GM23338 (cell line): ENCODE data around the gene SERPINB8. TPM values are rescaled to one million over a fixed set of nuclear protein-coding genes. Genes with fewer than 3 reads are reported as not detected.

ENCODE experiments used
- ATAC-seq: fragments of 200-7000 bp; cut with Tn5 transposase; 3 replicates; pipeline ENCODE4 v1.9.1; 2020
- DNase-seq: peaks from one replicate; pipeline ENCODE4 v3.0.0-alpha.2; 2015; ENCODE audit warnings: low spot score
- H2AFZ ChIP-seq: fragments of 200-600 bp; sonication (generic); 2 replicates; pipeline ENCODE4 v1.8.0; 2016; ENCODE audit warnings: antibody characterized with exemption, mild to moderate bottlenecking, moderate library complexity
- H3F3A ChIP-seq: fragments of 200-600 bp; sonication (generic); replicated peaks from 2 replicates; pipeline ENCODE4 v1.8.0; 2017; ENCODE audit warnings: antibody characterized with exemption, mixed run types, low read depth
- H3K27ac ChIP-seq: fragments of 200-600 bp; sonication (generic); 2 replicates; pipeline ENCODE4 v1.6.1; 2016; ENCODE audit warnings: low read depth
- H3K27me3 ChIP-seq: fragments of 200-600 bp; sonication (generic); 2 replicates; pipeline ENCODE4 v1.8.0; 2016; ENCODE audit warnings: mild to moderate bottlenecking, mixed run types, moderate library complexity; ENCODE audit not compliant: insufficient read depth
- H3K36me3 ChIP-seq: fragments of 200-600 bp; sonication (generic); 2 replicates; pipeline ENCODE4 v1.8.0; 2016; ENCODE audit warnings: mild to moderate bottlenecking; ENCODE audit not compliant: insufficient read depth
- H3K4me1 ChIP-seq: fragments of 200-600 bp; sonication (generic); 2 replicates; pipeline ENCODE4 v1.8.0; 2016; ENCODE audit warnings: mild to moderate bottlenecking, moderate library complexity; ENCODE audit not compliant: insufficient read depth
- H3K4me2 ChIP-seq: fragments of 200-600 bp; sonication (generic); 2 replicates; pipeline ENCODE4 v1.7.1; 2017; ENCODE audit warnings: mixed run types
- H3K4me3 ChIP-seq: fragments of 200-600 bp; sonication (generic); 2 replicates; pipeline ENCODE4 v1.6.1; 2016; ENCODE audit warnings: mixed run types
- H3K79me2 ChIP-seq: fragments of 200-600 bp; sonication (generic); replicated peaks from 2 replicates; pipeline ENCODE4 v1.8.0; 2017; ENCODE audit warnings: mild to moderate bottlenecking; ENCODE audit not compliant: insufficient read depth
- H3K9me2 ChIP-seq: fragments of 200-600 bp; sonication (generic); 2 replicates; pipeline ENCODE4 v1.8.0; 2017; ENCODE audit not compliant: insufficient read depth
- H4K20me1 ChIP-seq: fragments of 200-600 bp; sonication (generic); replicated peaks from 2 replicates; pipeline ENCODE4 v1.8.0; 2017; ENCODE audit warnings: mild to moderate bottlenecking; ENCODE audit not compliant: insufficient read depth
- H3K27ac Mint-ChIP-seq: 2 replicates; pipeline ENCODE4 v1.8.0; 2020; ENCODE audit warnings: inconsistent platforms, mild to moderate bottlenecking, moderate library complexity, mixed read lengths
- H3K27me3 Mint-ChIP-seq: 3 replicates; pipeline ENCODE4 v1.8.0; 2022; ENCODE audit warnings: low read depth, mild to moderate bottlenecking, moderate library complexity, mixed read lengths, inconsistent platforms; ENCODE audit not compliant: insufficient read depth, poor library complexity
- H3K36me3 Mint-ChIP-seq: 3 replicates; pipeline ENCODE4 v1.8.0; 2021; ENCODE audit warnings: low read depth, mild to moderate bottlenecking, inconsistent platforms, moderate library complexity, mixed read lengths
- H3K4me1 Mint-ChIP-seq: 3 replicates; pipeline ENCODE4 v1.8.0; 2020; ENCODE audit warnings: mild to moderate bottlenecking, inconsistent platforms, mixed read lengths
- H3K4me3 Mint-ChIP-seq: 3 replicates; pipeline ENCODE4 v1.8.0; 2021; ENCODE audit warnings: moderate library complexity, mild to moderate bottlenecking, inconsistent platforms, mixed read lengths
- H3K9me3 Mint-ChIP-seq: 3 replicates; pipeline ENCODE4 v1.8.0; 2020; ENCODE audit warnings: moderate library complexity, mild to moderate bottlenecking, inconsistent platforms, mixed read lengths
- CREB1 ChIP-seq: fragments of 250-450 bp; sonication (Bioruptor Pico); IDR thresholded peaks from 2 replicates; pipeline ENCODE4 v1.5.0; 2020; ENCODE audit warnings: low read depth, mild to moderate bottlenecking, moderate library complexity
- CTCF ChIP-seq, 2 experiments: fragments of 200-600 bp in 1 of 2; sonication (generic) in 1 of 2; conservative IDR thresholded peaks; 2 replicates each; pipeline versions ENCODE4 v1.5.1 to v1.6.1; 2016 to 2017; ENCODE audit warnings: antibody characterized with exemption in 2 of 2, low read depth in 2 of 2, mild to moderate bottlenecking in 2 of 2, moderate library complexity in 1 of 2
- EZH2 ChIP-seq: fragments of 200-600 bp; sonication (generic); IDR thresholded peaks from one replicate; pipeline ENCODE4 v1.8.0; 2017; ENCODE audit warnings: antibody characterized with exemption, mild to moderate bottlenecking, low read depth; ENCODE audit not compliant: unreplicated experiment
- EZH2phosphoT487 ChIP-seq: fragments of 200-600 bp; sonication (generic); IDR thresholded peaks from one replicate; pipeline ENCODE4 v1.8.1; 2018; ENCODE audit warnings: antibody characterized with exemption; ENCODE audit not compliant: unreplicated experiment
- NANOG ChIP-seq: IDR thresholded peaks from 2 replicates; pipeline ENCODE4 v1.6.1; 2016; ENCODE audit warnings: antibody characterized with exemption, borderline replicate concordance
- POLR2AphosphoS5 ChIP-seq: IDR thresholded peaks from 2 replicates; pipeline ENCODE4 v1.6.1; 2016; ENCODE audit warnings: antibody characterized with exemption, low read depth
- STAT1 ChIP-seq: IDR thresholded peaks from one replicate; pipeline ENCODE4 v1.6.1; 2016; ENCODE audit warnings: antibody characterized with exemption; ENCODE audit not compliant: unreplicated experiment
- ZNF114 ChIP-seq: fragments of 250-450 bp; sonication (Bioruptor Pico); IDR thresholded peaks from 2 replicates; pipeline ENCODE4 v1.5.0; 2020; ENCODE audit warnings: mild to moderate bottlenecking, moderate library complexity
- ZNF331 ChIP-seq: fragments of 250-450 bp; sonication (Bioruptor Pico); IDR thresholded peaks from 2 replicates; pipeline ENCODE4 v1.5.0; 2020; ENCODE audit warnings: low read depth, mild to moderate bottlenecking, moderate library complexity
- polyA plus RNA-seq: library from polyadenylated mRNA; unstranded; fragments of >200 nt; fragmentation: Nextera tagmentation; extraction: Ambion mirVana; gene quantifications from 2 replicates; pipeline ENCODE4 v1.2.1, GENCODE V29; 2016
- total RNA-seq: library from RNA; depleted of rRNA; stranded (reverse); fragments of >200 nt; shearing (Covaris generic); gene quantifications from 2 replicates; pipeline ENCODE4 v1.2.3, GENCODE V29; 2014
- TF ChIP-seq, protein P1 (sequence below): IDR thresholded peaks from one replicate; pipeline ENCODE4 v1.6.1; 2018; ENCODE audit warnings: antibody characterized with exemption; ENCODE audit not compliant: unreplicated experiment

Gene SERPINB8
- total and polyA plus RNA-seq, 2 experiments from 2014 or later = 0.50 to 2.1 TPM

DNA sequence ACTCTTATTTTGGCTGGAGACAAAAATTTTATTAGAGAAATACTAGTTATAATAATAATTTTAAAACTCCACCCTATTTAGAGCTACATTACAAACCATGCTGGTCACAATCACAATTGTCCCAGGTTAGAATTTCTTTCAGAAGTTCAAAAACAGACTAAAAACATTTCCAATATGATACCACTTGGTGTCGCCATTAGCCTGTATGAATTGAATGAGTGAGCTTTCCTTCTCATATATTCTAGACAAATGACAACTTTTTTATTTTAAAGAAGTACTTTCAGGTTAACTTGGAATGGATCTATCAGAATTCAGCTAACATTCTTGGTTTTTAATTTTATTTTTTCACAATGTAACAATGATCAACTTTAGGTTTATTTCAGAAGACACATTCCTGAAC lies 48.0 kb downstream of the SERPINB8 start:
- no peak overlapping the region for H3K4me3 ChIP-seq
- H3K79me2 ChIP-seq = no peaks in the 10 kb centered on the region
- Mint-ChIP-seq H3K36me3 (no peaks in the 10 kb centered on the region), H3K4me1 (peaks cover 24% of the 10 kb centered on the region), H3K27me3 (no peaks in the 10 kb centered on the region), H3K4me3 (no peak overlapping the region), H3K9me3 (no peaks in the 10 kb centered on the region), H3K27ac (no peak overlapping the region)
- no peaks in the 10 kb centered on the region for H4K20me1 ChIP-seq
- TF ChIP-seq CTCF (conservative IDR thresholded peaks at IDR 0.05; ENCODE audit: low read depth in 2 of 2) (peak; percentile 62 to 71), ZNF331 (CRISPR knock-in tag) (no peak)
- no peak overlapping the region for H3K4me2 ChIP-seq
- H3K4me1 ChIP-seq = peaks cover 12% of the 10 kb centered on the region
- ATAC-seq (no peak), DNase-seq (peak; percentile 60)
- no peaks in the 10 kb centered on the region for H3K36me3 ChIP-seq
- no peaks in the 10 kb centered on the region for H3K27me3 ChIP-seq
- no peak overlapping the region for H3K27ac ChIP-seq
- no peak overlapping the region for H2AFZ ChIP-seq
- no peaks in the 10 kb centered on the region for H3K9me2 ChIP-seq
- H3F3A ChIP-seq = no peaks in the 10 kb centered on the region

DNA sequence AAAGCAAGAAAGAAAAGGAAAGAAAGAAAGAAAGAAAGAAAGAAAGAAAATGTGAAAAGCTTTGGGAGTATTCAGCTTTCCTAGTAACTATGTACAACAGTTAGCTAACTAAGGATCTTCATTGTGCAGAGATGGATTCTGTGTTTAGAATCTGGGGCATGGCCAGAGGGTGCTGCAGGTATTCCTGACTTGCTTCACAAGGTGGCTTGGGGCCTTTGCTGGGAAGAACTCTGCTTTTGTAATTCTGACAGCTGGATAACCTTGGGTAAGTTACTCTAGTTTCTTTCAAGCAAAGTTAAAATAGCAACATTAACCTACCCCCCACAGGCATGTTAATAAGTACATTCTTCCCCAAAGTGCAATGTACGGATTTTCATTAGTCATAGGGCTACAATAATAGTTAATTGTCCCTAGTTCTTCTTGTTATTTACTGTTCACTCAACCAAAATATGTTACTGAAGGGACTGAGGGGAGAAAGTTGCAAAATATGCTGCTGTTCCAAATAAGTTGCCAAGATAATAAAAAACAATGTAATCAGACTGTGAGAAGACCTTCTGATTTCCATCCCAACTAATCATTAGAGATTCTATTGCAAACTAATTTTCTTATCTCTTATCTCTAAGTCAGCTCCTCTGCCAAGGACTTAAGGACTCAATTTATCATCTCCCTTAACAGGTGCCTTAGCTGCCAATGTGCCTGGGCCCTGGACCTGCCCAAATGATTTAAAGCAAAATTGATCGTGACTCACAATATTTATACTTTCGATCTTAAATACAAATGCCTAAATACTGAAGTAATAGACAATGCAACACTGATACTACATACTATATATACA lies 50.3 kb downstream of the SERPINB8 start:
- Histone ChIP-seq H3F3A (no peaks in the 10 kb centered on the region), H3K36me3 (no peaks in the 10 kb centered on the region), H3K4me3 (no peak overlapping the region), H3K9me2 (no peaks in the 10 kb centered on the region), H3K27me3 (no peaks in the 10 kb centered on the region), H3K79me2 (no peaks in the 10 kb centered on the region), H2AFZ (no peak overlapping the region), H4K20me1 (no peaks in the 10 kb centered on the region), H3K27ac (no peak overlapping the region), H3K4me1 (peaks cover 12% of the 10 kb centered on the region), H3K4me2 (peak overlapping the region; percentile 46; the same call in 1 of the 2 replicates)
- Mint-ChIP-seq H3K36me3 (no peaks in the 10 kb centered on the region), H3K4me3 (no peak overlapping the region), H3K27me3 (no peaks in the 10 kb centered on the region), H3K4me1 (peaks cover 24% of the 10 kb centered on the region), H3K9me3 (no peaks in the 10 kb centered on the region), H3K27ac (no peak overlapping the region)
- TF ChIP-seq POLR2AphosphoS5 = no peak
- no peak for TF ChIP-seq STAT1
- TF ChIP-seq NANOG = no peak
- TF ChIP-seq, protein P1, sequence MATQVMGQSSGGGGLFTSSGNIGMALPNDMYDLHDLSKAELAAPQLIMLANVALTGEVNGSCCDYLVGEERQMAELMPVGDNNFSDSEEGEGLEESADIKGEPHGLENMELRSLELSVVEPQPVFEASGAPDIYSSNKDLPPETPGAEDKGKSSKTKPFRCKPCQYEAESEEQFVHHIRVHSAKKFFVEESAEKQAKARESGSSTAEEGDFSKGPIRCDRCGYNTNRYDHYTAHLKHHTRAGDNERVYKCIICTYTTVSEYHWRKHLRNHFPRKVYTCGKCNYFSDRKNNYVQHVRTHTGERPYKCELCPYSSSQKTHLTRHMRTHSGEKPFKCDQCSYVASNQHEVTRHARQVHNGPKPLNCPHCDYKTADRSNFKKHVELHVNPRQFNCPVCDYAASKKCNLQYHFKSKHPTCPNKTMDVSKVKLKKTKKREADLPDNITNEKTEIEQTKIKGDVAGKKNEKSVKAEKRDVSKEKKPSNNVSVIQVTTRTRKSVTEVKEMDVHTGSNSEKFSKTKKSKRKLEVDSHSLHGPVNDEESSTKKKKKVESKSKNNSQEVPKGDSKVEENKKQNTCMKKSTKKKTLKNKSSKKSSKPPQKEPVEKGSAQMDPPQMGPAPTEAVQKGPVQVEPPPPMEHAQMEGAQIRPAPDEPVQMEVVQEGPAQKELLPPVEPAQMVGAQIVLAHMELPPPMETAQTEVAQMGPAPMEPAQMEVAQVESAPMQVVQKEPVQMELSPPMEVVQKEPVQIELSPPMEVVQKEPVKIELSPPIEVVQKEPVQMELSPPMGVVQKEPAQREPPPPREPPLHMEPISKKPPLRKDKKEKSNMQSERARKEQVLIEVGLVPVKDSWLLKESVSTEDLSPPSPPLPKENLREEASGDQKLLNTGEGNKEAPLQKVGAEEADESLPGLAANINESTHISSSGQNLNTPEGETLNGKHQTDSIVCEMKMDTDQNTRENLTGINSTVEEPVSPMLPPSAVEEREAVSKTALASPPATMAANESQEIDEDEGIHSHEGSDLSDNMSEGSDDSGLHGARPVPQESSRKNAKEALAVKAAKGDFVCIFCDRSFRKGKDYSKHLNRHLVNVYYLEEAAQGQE = no peak
- no peak for TF ChIP-seq EZH2
- no peak for TF ChIP-seq CREB1 (CRISPR knock-in tag)
- TF ChIP-seq EZH2phosphoT487 = no peak
- no peak for TF ChIP-seq ZNF114 (CRISPR knock-in tag)
- DNase-seq = peak; percentile 48
- peak; percentile 71 for ATAC-seq
